NT2/D1 (cell line): ENCODE data around the gene CRISP1.
"Not testable (repeated sequence)": the region's sequence is repeated elsewhere in the genome, so short reads cannot be mapped to it uniquely, and the experiment has no call there.

Experiments
- DNase-seq: peaks from one replicate; pipeline ENCODE4 v3.0.0-alpha.2; 2011; ENCODE audit warnings: low read depth, low spot score
- H3K27me3 ChIP-seq: 2 replicates; pipeline ENCODE4 v1.6.0; 2011; ENCODE audit warnings: mild to moderate bottlenecking; ENCODE audit not compliant: insufficient read length, insufficient read depth
- H3K36me3 ChIP-seq: 2 replicates; pipeline ENCODE4 v1.6.1; 2011; ENCODE audit warnings: mild to moderate bottlenecking, low read length, mixed read lengths; ENCODE audit not compliant: insufficient read depth, insufficient read length
- H3K4me1 ChIP-seq: 2 replicates; pipeline ENCODE4 v1.5.1; 2011; ENCODE audit not compliant: insufficient read depth, insufficient read length
- H3K4me3 ChIP-seq: 2 replicates; pipeline ENCODE4 v1.5.1; 2011; ENCODE audit warnings: low read depth; ENCODE audit not compliant: insufficient read length
- H3K9ac ChIP-seq: 2 replicates; pipeline ENCODE4 v1.6.0; 2011; ENCODE audit warnings: low read depth; ENCODE audit not compliant: insufficient read length
- H3K9me3 ChIP-seq: 2 replicates; pipeline ENCODE4 v1.5.1; 2011; ENCODE audit warnings: mild to moderate bottlenecking, low read length; ENCODE audit not compliant: insufficient read depth
- SUZ12 ChIP-seq: IDR thresholded peaks from 2 replicates; pipeline ENCODE4 v1.6.1; 2011; ENCODE audit not compliant: insufficient read length, insufficient read depth; ENCODE audit errors: extremely low read depth
- YY1 ChIP-seq: IDR thresholded peaks from 2 replicates; pipeline ENCODE4 v1.6.1; 2011; ENCODE audit not compliant: insufficient read length, insufficient read depth
- ZNF274 ChIP-seq: IDR thresholded peaks from 2 replicates; pipeline ENCODE4 v1.6.1; 2011; ENCODE audit warnings: mild to moderate bottlenecking, low read depth, low read length

Gene CRISP1

GRCh38 chr6:49905296-49905695, 39.0 kb upstream of the CRISP1 start:
- Histone ChIP-seq H3K4me3 (no peak overlapping the region), H3K4me1 (no peaks in the 10 kb centered on the region), H3K9me3 (no peaks in the 10 kb centered on the region), H3K27me3 (no peaks in the 10 kb centered on the region), H3K9ac (no peak overlapping the region), H3K36me3 (no peaks in the 10 kb centered on the region)
- no peak for DNase-seq
- TF ChIP-seq SUZ12: no peak

GRCh38 chr6:49902856-49903255, 36.5 kb upstream of the CRISP1 start:
- no peak overlapping the region for H3K9ac ChIP-seq
- no peak for DNase-seq
- H3K27me3 ChIP-seq: no peaks in the 10 kb centered on the region
- H3K36me3 ChIP-seq: no peaks in the 10 kb centered on the region
- no peak overlapping the region for H3K4me3 ChIP-seq
- TF ChIP-seq YY1 (no peak), SUZ12 (no peak), ZNF274 (no peak)
- H3K9me3 ChIP-seq: no peaks in the 10 kb centered on the region
- no peaks in the 10 kb centered on the region for H3K4me1 ChIP-seq

GRCh38 chr6:49898904-49899566, 32.7 kb upstream of the CRISP1 start:
- H3K4me3 ChIP-seq: no peak overlapping the region
- no peaks in the 10 kb centered on the region for H3K36me3 ChIP-seq
- no peak for TF ChIP-seq YY1
- no peak for TF ChIP-seq ZNF274
- TF ChIP-seq SUZ12: no peak
- DNase-seq: no peak
- no peak overlapping the region for H3K9ac ChIP-seq
- no peaks in the 10 kb centered on the region for H3K4me1 ChIP-seq
- no peaks in the 10 kb centered on the region for H3K27me3 ChIP-seq
- H3K9me3 ChIP-seq: 0 out of 2 replicates have a peak, but pooled peaks cover 9% of the 10 kb centered on the region

- H3K27me3 ChIP-seq, DNase-seq, H3K9ac ChIP-seq: not testable (repeated sequence)
Measured at GRCh38 chr6:49895553-49895952, 29.2 kb upstream of the CRISP1 start.

GRCh38 chr6:49892280-49892679, 25.9 kb upstream of the CRISP1 start:
- Histone ChIP-seq H3K9me3 (peaks cover 41% of the 10 kb centered on the region; the same call in 1 of the 2 replicates), H3K27me3 (no peaks in the 10 kb centered on the region), H3K9ac (no peak overlapping the region), H3K4me1 (no peaks in the 10 kb centered on the region), H3K36me3 (no peaks in the 10 kb centered on the region), H3K4me3 (no peak overlapping the region)
- DNase-seq: no peak
- TF ChIP-seq YY1 (no peak), ZNF274 (no peak), SUZ12 (no peak)

More at GRCh38 chr6:49895553-49895952, 29.2 kb upstream of the CRISP1 start:
- H3K4me3 ChIP-seq, H3K4me1 ChIP-seq, H3K36me3 ChIP-seq: not testable (repeated sequence)
- H3K9me3 ChIP-seq: peaks cover 26% of the 10 kb centered on the region; the same call in 1 of the 2 replicates

GRCh38 chr6:49890988-49891387, 24.7 kb upstream of the CRISP1 start:
- Histone ChIP-seq H3K4me1 (no peaks in the 10 kb centered on the region), H3K27me3 (no peaks in the 10 kb centered on the region), H3K9ac (no peak overlapping the region), H3K9me3 (peaks cover 41% of the 10 kb centered on the region; the same call in 1 of the 2 replicates), H3K4me3 (no peak overlapping the region), H3K36me3 (no peaks in the 10 kb centered on the region)
- DNase-seq: peak; percentile 59
- TF ChIP-seq YY1 (no peak), ZNF274 (no peak), SUZ12 (no peak)

DNA sequence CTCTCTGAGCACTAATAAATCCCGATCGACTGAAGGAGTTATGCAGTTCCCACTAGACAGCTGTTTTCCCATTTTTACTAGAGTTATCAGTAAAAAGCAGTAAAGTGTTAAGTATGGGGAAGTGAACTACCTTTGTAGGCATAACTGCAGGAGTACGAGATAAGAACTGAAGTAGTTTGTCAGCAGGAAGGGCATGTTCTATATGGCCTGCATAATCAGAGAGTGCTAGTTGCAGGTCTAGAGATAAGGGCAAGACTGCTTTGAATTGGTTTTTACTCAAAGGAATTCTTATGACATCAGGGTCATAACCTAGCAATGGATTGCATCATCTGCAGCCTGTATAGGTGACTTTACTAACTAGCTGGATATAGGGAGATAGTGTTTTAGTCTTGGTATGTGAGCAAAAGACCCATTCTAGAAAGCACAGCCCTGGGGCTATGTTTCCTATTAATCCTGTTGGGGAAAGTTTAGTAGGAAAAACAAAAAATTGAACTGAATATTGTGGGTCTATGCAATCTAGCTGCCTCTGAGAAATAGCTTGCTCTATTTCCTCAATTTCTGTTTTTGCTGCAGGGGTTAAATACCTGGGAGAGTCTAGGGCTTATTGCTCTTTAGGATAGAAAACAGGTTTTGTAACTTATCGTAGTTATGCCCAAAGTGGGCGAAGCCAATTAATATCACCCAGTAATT, 22.6 kb upstream of the CRISP1 start:
- Histone ChIP-seq H3K4me3 (no peak overlapping the region), H3K9ac (no peak overlapping the region), H3K36me3 (no peaks in the 10 kb centered on the region), H3K9me3 (peaks cover 32% of the 10 kb centered on the region; the same call in 1 of the 2 replicates), H3K4me1 (no peaks in the 10 kb centered on the region), H3K27me3 (no peaks in the 10 kb centered on the region)
- no peak for DNase-seq
- TF ChIP-seq ZNF274 (no peak), SUZ12 (no peak), YY1 (no peak)
